DMS 273 treated with DMSO at 0.1 percent for 48 hours (cell line): ENCODE data around the gene ZMIZ2.
A peak's percentile ranks its signal among the peaks of the same experiment; 100 is the strongest.
"Not testable (repeated sequence)": the region's sequence is repeated elsewhere in the genome, so short reads cannot be mapped to it uniquely, and the experiment has no call there.

Source experiments
- DNase-seq: peaks from one replicate; lab custom pipeline; 2025; lab: John Stamatoyannopoulos, UW

The ZMIZ2 gene

DNA sequence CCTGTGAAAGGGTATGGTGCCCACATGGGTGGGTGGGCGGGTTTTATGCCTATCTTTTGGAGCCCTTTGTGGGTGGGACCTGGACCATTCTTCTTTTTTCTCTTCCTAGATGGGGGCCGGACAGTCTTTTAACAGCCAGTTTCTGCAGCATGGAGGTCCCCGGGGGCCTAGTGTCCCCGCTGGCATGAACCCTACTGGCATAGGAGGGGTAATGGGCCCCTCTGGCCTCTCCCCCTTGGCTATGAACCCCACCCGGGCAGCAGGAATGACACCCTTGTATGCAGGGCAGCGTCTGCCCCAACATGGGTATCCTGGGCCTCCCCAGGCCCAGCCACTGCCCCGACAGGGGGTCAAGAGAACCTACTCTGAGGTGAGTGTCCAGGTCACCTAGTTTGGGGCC lies 9.1 kb downstream of the ZMIZ2 start:
- DNase-seq = no peak

DNA sequence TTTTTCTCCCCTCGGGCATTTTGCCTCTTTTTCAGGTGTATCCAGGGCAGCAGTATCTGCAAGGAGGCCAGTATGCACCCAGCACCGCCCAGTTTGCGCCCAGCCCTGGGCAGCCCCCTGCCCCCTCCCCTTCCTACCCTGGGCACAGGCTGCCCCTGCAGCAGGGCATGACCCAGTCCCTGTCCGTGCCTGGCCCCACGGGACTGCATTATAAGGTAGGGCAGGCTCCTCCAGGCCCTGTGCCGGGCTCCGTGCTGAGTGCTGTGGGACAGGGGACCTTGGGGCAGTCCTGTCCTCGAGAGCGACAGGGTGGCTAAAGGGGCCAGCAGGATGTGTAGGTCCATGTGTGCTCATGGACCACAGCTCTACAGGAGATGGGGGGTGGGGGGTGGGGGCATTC lies 10.6 kb downstream of the ZMIZ2 start:
- DNase-seq = no peak

DNA sequence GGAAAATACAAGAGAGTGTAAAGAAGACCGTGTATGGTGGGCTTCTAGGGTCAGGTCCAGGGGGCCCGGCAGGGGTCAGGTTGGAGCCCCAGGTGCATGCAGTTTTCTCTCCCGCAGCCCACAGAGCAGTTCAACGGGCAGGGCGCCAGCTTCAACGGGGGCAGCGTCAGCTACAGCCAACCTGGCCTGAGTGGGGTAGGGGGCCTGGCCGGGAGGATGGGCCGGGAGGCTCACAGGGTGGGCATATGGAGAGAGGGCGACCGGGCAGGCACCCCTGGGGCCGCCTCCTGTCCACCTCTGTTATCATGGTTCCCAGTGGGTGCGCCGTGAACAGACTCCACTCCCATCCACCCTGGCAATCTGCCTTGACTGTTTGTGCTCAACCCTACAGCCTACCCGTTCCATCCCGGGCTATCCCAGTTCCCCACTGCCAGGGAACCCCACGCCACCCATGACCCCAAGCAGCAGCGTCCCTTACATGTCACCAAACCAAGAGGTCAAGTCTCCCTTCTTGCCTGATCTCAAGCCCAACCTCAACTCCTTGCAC lies 11.5 kb downstream of the ZMIZ2 start:
- DNase-seq = no peak

DNA sequence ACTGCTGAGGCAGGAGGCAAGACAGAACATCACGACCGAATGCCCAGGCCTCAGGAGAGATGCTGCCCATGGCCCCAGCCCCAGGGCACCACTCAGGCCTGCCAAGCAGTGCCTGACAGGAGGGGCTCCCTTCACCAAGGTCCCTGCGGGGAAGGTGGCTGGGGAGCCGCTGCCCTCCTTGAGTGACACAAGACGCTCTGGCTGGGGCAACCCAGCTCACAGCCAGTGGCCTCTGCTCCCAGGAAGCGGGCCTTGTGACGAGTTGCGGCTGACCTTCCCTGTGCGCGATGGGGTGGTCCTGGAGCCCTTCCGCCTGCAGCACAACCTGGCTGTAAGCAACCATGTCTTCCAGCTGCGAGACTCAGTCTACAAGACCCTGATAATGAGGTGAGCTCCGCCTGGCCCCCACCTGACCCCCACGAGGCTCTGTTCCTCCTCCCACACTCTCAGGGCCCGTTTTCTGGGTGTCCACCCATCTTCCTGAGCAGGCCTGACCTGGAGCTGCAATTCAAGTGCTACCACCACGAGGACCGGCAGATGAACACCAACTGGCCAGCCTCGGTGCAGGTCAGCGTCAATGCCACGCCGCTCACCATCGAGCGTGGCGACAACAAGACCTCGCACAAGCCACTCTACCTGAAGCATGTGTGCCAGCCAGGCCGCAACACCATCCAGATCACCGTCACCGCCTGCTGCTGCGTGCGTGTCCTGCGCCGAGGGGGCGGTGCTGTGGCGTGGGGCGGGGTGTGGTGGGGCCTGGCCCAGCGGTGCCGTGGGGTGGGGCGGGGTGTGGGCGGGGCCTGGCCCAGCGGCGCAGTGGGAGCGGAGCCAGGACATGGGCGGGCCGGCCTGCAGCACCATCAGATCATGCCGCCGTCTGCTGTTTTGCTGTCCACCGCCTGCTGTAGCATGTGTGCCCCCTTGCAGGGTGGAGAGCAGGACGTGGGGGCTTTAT lies 12.8 kb downstream of the ZMIZ2 start:
- no peak for DNase-seq

DNA sequence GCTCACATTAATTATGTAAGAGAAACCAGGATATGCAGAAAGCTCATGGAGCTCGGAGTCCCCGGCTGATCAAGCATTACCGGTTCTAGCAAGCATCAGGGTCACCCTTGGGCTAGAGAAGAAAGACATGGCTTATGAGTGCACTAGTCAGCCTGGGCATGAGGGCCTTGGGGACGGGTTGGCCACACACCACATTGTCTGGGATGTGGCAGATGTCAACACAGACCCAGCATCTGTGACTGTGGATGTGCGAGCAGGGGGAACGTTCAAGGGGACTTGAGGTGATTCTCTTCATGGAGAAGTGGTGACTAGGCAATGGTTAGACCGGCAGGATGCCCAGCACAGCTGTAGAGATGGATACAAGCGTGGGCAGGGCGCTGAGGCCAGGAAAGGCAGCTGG lies 13.7 kb downstream of the ZMIZ2 start:
- DNase-seq = no peak

DNA sequence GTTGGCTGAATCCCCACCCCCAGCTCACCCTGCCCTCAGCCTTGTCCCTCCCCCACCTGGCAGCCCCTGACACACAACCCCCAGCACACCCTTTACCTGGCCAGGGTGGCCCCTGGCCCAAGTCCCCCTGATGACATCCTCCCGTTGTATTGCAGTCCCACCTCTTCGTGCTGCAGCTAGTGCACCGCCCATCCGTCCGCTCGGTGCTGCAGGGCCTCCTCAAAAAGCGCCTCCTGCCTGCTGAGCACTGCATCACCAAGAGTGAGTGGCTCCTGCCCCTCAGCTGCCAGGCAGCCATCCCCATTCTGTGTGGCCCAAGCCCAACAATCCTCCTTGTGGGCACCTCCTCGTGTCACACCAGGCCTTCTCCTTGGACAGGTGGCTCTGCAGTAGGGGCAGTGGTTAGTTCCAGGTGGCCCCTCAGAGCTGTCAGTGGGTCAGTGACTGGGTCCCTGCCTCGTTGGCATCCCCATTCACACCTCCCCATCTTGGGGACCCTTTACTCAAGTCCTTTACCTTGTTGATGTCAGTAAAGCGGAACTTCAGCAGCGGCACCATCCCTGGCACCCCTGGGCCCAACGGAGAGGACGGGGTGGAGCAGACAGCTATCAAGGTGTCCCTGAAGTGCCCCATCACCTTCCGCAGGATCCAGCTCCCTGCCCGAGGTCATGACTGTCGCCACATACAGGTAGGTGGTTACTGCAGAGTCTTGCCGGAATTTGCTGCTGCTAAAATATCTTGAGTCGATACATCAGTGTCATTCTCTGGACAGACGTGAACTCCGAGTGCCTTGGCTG lies 14.3 kb downstream of the ZMIZ2 start:
- no peak for DNase-seq

DNA sequence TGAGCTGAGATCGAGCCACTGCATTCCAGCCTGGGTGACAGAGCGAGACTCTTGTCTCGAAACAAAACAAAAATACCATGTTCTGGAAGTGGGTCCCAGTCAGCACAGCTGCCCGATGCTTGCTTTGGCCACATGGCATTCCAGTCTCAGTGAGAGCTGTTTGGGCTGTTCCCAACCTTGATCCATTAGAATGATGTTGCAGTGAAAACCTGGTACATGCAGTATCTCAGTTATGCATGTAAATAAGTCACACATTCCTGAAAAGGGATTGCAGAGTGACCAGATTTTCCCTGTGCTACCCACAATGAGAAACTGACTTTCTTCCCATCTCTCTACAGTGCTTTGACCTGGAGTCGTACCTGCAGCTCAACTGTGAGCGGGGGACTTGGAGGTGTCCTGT lies 15.4 kb downstream of the ZMIZ2 start:
- no peak for DNase-seq

DNA sequence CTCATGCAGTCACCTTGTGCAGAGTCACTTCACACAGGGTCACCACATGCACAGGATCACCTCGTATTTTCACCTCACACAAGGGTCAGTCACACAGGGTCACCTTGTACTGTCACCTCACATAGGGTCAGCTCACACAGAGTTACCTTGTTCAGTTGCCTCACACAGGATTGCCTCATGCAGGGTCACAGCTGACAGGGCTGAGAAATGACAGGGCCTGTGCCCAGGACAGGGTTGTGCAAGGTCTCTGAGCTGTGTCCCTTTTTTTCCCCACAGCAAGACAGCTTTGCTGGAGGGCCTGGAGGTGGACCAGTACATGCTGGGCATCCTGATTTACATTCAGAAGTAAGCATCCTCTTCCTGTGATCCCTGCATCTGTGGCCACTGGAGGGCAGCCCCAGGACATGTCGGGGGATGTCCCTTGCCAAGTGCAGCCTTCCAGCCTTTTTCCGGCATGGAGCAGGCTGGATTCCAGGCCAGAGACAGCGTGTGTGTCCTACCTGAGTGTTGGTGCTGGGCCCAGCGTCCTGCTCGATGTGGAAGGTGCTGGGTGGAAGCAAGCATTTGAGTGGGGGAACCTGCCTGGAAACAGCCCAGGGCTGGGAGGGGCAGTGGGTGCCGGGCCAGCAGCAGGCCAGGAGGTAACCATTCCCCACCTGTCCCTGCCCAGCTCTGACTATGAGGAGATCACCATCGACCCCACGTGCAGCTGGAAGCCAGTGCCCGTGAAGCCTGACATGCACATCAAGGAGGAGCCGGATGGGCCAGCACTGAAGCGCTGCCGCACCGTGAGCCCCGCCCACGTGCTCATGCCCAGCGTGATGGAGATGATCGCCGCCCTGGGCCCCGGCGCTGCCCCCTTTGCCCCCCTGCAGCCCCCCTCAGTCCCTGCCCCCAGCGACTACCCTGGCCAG lies 16.3 kb downstream of the ZMIZ2 start:
- DNase-seq = no peak

DNA sequence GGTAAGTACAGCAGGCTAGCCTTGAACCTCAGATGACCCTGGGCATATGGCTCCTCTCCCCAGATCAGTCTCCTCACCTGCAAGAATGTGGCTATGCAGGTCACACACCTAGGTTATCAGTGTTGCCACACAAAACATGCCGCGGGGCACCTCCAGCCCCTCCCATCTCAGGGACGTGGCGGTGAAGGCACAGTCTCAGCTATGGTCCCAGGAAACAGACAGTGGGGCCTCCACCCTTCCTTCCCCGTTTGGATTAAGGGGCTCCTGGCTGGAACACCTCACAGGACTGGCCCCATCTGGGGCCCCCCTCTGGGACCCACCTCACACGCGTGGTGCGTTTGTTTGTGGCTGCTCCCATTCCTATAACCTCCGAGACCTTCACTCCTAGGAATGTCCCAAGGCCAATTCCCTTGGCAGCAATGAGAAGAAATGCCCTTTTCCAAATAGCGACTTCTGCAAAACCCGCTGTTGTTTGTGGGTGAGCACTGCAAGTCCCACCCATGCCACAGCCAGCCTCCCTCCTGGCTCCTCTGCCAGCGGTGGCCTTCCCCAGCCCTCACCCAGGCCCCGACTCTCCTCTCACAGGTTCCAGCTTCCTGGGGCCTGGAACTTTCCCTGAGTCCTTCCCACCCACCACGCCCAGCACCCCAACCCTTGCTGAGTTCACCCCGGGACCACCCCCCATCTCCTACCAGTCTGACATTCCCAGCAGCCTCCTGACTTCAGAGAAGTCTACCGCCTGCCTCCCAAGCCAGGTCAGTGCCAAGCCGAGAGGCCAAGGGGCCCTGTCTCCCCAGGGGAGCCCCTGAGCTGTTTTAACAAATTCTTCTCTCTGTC lies 17.1 kb downstream of the ZMIZ2 start:
- no peak for DNase-seq

DNA sequence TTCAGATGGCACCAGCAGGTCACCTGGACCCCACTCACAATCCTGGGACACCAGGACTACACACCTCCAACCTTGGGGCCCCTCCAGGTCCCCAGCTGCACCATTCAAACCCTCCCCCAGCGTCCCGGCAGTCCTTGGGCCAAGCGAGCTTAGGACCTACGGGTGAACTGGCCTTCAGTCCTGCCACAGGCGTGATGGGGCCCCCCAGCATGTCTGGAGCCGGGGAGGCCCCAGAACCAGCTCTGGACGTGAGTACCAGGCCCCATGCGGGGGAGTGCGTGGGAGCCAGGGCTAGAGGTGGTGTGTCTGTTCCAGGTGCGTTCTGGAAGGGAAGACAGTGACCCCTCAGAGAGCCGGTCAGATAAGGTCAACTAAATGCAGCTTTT lies 17.8 kb downstream of the ZMIZ2 start:
- DNase-seq = no peak

DNA sequence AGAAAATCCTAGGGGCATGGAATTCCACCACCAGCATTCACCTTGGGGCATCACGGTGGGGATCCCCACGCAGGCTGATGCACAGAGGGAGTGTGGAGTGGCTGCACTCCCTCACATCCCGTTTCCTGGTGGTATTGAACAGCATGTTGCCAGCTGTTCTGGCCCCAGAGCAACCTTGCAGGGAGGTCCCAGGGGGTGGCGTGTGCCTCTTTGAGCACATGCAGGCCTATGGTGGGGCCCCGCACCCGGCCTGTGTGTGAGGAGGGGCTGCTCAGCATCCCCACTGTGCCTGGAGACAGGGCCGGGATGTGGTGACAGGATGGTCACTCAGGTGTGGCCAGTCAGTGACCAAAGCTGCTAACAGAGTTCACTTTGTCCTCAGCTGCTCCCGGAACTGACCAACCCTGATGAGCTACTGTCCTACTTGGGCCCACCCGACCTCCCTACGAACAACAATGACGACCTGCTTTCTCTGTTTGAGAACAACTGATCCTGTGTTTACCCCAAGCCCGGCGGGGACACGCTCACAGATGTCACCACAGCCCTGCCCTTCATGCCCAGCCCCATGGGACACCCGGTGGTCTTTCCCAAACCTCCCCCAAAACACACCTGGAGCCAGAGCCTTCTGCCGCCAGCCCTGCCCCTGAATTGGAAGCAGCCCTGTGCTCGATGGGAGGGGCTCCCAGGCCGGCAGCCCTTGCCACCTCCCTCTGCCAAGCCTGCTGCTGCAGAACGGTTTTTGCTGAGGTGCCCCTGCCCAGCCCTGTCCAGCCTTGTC lies 18.7 kb downstream of the ZMIZ2 start:
- no peak for DNase-seq

DNA sequence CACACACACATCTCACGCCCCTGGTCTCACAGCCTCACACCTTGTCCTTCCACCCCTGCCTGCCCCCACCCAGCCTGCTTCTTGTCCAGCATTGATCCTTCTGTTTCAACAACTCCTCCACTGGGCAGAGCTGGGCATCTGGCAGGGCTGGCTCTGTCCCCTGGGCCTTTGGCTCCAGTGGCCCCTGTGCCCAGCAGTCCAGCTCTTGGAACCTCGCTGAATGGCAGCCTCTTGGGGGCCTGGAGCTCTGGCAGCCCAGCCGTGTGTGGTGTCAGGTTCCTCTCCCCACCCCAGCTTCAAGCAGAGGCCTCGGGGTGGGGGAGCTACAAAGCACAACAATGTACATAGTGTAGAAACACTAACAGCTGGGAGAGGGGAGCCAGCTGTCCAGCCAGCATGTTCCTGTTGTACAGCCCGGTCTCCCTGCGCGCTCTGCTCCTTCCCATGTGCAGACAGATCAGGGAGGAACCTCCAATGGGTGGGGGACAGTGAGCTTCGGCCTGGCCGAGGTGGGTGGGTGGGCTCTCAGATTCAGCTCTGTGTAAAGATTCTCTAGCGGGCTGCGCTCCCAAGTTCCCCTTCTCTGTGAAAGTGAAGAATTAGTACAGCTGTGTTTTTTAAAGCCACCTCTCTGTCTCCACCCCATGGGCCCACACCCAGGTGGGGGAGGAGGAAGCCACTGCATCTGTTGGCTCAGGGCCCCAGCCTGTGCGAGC lies 19.4 kb downstream of the ZMIZ2 start:
- peak; percentile 99 for DNase-seq

DNA sequence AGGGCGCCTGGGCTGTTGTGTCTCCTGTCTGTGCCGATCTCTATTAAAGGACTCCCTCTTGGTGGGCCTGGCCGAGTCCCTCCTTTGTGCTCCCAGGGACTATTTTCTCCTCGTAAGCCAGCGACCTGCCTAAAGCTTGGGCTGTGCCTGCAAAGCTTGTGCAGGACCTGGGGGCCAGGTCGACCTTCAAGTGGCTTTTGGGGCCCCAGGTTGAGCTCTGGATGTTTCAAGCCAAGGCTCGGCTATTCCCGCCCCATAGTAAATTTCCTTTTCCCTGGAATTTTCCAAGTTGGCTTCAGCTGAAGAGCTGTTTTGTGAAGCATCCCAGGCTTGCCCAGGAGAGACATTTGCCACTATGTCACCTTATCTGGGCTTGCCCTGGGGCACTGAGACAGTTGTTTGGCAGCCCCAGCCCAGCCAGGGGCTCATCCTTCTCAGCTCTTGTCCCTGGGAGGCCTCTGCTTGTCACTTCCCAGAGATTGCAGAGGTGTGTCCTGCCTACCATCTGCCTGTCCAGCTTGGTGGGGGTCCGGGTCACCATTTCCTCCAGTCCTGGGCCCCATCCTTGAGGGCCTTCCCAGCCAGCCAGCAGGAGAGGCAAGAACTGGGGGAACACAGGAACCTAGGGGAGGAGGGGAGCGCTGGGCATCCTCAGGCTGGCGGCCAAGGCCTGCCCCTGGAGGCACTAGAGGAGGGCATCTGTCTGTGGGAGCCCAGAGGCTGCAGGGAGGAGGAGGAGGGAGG lies 20.2 kb downstream of the ZMIZ2 start:
- DNase-seq = peak; percentile 46

DNA sequence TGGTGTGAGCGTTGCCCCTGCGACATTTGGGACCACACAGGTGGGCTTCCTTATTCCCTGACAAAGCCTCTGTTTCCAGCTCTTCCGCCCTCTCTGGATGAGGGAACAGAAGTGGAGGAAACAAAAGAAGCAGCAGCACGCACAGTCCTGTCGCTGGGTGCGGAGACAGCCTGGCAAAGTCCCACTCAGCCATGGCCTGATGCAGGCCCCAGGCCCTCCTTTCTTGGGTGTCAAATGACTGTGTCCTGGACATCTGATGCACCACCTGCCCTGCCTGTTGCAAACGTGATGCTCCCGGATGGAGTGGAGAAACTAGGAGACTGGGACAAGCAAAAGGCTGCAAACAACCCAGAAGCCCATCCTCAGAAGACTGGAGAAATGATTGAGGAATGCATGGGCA lies 20.7 kb downstream of the ZMIZ2 start:
- DNase-seq = no peak

DNA sequence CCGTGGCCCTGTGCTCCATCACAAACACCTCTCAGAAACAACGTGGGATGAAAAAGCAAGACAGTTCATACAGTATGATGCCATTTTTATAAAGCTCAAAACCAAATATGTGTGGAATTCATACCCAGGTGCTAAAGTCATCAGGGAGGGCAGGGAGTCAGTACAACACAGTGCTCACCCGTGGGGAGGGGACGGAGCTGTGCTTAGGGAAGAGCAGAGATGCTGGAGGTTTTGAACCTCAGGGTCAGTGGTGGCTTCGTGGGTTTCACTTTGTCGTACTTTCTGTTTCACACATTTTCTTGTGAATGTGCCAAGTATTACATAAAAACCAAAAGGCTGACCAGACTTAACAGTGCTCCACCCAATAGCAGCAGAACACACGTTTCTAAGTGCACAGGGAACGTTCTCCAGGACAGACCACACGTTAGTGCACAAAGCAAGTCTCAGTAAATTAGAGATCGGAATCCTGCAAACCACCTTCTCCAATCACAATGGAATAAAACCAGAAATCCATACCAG lies 21.2 kb downstream of the ZMIZ2 start:
- DNase-seq = no peak

DNA sequence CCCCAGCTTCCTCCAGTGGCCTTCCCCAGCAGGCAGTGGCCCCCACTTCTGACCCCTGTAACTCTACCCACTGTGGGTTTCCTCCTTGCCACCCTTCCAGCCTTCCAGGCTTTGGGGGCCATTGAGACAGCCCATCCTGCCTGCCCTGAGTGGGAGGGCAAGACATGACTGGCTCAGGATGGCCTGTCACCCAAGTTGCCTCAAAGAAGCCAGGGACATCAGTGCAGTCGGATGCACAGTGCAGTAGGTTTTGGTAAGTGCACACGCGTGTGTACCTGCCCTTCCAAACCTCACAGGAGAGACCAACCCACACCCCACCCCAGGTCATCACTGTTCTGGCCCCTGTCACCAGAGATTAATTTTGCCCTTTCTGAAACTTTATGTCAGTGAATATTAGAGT lies 22.7 kb downstream of the ZMIZ2 start:
- DNase-seq = no peak

DNA sequence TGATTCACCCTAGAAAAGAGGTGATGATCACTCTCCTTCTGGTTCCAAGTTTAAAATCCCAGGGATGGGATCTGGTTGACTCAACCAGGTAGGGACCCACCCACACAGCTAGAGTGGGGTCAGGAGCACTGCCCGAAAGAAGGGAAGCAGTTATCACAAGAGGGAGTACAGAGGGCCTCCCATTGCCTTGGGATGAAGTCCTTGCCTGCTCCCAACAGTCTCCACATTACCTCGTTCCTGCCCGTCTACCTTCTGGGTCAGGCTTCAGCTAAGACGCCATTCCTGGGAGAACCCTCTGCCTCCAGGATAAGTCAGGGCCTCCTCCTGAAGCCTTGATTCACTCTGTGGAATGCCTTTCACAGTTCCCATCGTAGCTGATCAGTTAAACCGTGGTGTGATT lies 23.8 kb downstream of the ZMIZ2 start:
- DNase-seq = no peak

DNA sequence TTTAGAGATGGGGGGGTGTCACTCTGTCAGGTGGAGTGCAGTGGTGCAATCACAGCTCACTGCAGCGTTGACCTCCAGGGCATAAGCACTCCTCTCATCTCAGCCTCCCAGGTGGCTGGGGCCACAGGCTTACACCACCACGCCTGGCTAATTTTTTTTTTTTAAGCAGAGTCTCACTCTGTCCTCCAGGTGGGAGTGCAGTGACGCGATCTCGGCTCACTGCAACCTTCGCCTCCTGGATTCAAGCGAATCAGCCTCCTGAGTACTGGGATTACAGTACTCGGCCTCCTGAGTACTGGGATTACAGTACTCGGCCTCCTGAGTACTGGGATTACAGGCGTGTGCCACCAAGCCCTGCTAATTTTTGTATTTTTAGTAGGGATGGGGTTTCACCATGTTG lies 24.2 kb downstream of the ZMIZ2 start:
- DNase-seq = no peak

DNA sequence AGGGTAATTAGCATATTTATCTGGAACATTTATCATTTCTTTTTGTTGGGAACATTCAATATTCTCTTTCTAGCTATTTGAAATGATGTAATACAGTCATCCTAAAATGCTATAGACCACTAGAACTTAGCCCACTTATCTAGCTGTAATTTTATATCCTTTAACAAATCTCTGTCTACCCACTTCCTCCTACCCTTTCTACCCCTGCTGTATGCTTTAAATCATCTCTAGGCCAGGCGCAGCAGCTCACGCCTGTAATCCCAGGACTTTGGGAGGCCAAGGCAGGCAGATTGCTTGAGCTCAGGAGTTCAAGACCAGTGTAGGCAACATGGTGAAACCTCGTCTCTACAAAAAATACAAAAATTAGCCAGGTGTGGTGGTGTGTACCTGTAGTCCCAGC lies 25.8 kb downstream of the ZMIZ2 start:
- not testable (repeated sequence) for DNase-seq
